WTC11 (cell line): ENCODE results near the gene MTPN. TPM values are rescaled to one million over a fixed set of nuclear protein-coding genes. Genes with fewer than 3 reads are reported as not detected.

ENCODE experiments used
- ATAC-seq: fragments of 200-7000 bp; cut with Tn5 transposase; 2 replicates; pipeline ENCODE4 v1.10.0; 2021; ENCODE audit warnings: mild to moderate bottlenecking, moderate library complexity
- CTCF ChIA-PET: fragments of 300-600 bp; sonication (Branson Sonifier 250); formaldehyde crosslinking; loops from one replicate; lab custom pipeline; 2021; ENCODE audit warnings: antibody characterized with exemption; lab: Charles Lee
- POLR2A ChIA-PET: fragments of 350-600 bp; sonication (Branson Sonifier 250); formaldehyde crosslinking; loops from one replicate; lab custom pipeline; 2021; ENCODE audit warnings: antibody characterized with exemption; lab: Charles Lee
- DNase-seq: peaks from one replicate; pipeline ENCODE4 v3.0.0; 2021; ENCODE audit warnings: low spot score
- H3K27ac Mint-ChIP-seq: 2 replicates; pipeline ENCODE4 v1.8.0; 2021; ENCODE audit warnings: mixed read lengths
- H3K27me3 Mint-ChIP-seq: 2 replicates; pipeline ENCODE4 v1.8.0; 2021; ENCODE audit warnings: low read depth, mild to moderate bottlenecking, moderate library complexity, mixed read lengths
- H3K36me3 Mint-ChIP-seq: 2 replicates; pipeline ENCODE4 v1.8.0; 2021; ENCODE audit warnings: mixed read lengths
- H3K4me1 Mint-ChIP-seq: 2 replicates; pipeline ENCODE4 v1.8.0; 2022; ENCODE audit warnings: mixed read lengths
- H3K4me3 Mint-ChIP-seq: 2 replicates; pipeline ENCODE4 v1.8.0; 2021; ENCODE audit warnings: mild to moderate bottlenecking, moderate library complexity, mixed read lengths
- H3K9me3 Mint-ChIP-seq: 2 replicates; pipeline ENCODE4 v1.8.0; 2021; ENCODE audit warnings: mixed read lengths
- FOXK1 ChIP-seq: sonication (generic); formaldehyde crosslinking; IDR thresholded peaks from 2 replicates; pipeline ENCODE4 v1.8.0; 2022; ENCODE audit warnings: mild to moderate bottlenecking, moderate library complexity, missing genetic modification reagents
- FOXP1 ChIP-seq: sonication (generic); formaldehyde crosslinking; IDR thresholded peaks from 2 replicates; pipeline ENCODE4 v1.8.0; 2022; ENCODE audit warnings: missing genetic modification reagents, mild to moderate bottlenecking, moderate library complexity, borderline replicate concordance
- GRHL2 ChIP-seq: fragments of 250-450 bp; sonication (Bioruptor Pico); IDR thresholded peaks from 2 replicates; pipeline ENCODE4 v1.8.0; 2022; ENCODE audit warnings: mild to moderate bottlenecking, moderate library complexity; ENCODE audit not compliant: insufficient replicate concordance, severe bottlenecking
- GTF2I ChIP-seq: fragments of 250-450 bp; sonication (Bioruptor Pico); conservative IDR thresholded peaks from 2 replicates; pipeline ENCODE4 v1.4.0; 2021; ENCODE audit warnings: mild to moderate bottlenecking
- MLX ChIP-seq: sonication (generic); formaldehyde crosslinking; IDR thresholded peaks from 2 replicates; pipeline ENCODE4 v1.8.1; 2023; ENCODE audit warnings: mild to moderate bottlenecking, missing genetic modification reagents, moderate library complexity
- NFATC4 ChIP-seq: fragments of 250-450 bp; sonication (Bioruptor Pico); IDR thresholded peaks from 2 replicates; pipeline ENCODE4 v1.9.0; 2021; ENCODE audit warnings: mild to moderate bottlenecking
- PRRX2 ChIP-seq: fragments of 250-450 bp; sonication (Bioruptor Pico); IDR thresholded peaks from 2 replicates; pipeline ENCODE4 v1.8.0; 2021; ENCODE audit warnings: mild to moderate bottlenecking
- RELA ChIP-seq: sonication (generic); formaldehyde crosslinking; IDR thresholded peaks from 2 replicates; pipeline ENCODE4 v1.8.1; 2022; ENCODE audit warnings: missing genetic modification reagents, mild to moderate bottlenecking, borderline replicate concordance
- TEAD4 ChIP-seq: sonication (generic); formaldehyde crosslinking; IDR thresholded peaks from 2 replicates; pipeline ENCODE4 v1.8.0; 2022; ENCODE audit warnings: mild to moderate bottlenecking, missing genetic modification reagents
- ZNF138 ChIP-seq: sonication (generic); formaldehyde crosslinking; conservative IDR thresholded peaks from 2 replicates; pipeline ENCODE4 v1.8.1; 2022; ENCODE audit warnings: mild to moderate bottlenecking, moderate library complexity, missing genetic modification reagents
- ZNF396 ChIP-seq: fragments of 250-450 bp; sonication (Bioruptor Pico); IDR thresholded peaks from 2 replicates; pipeline ENCODE4 v1.8.0; 2021; ENCODE audit warnings: mild to moderate bottlenecking, moderate library complexity, borderline replicate concordance
- ZNF425 ChIP-seq: fragments of 250-450 bp; sonication (Bioruptor Pico); conservative IDR thresholded peaks from 2 replicates; pipeline ENCODE4 v1.9.0; 2021; ENCODE audit warnings: mild to moderate bottlenecking
- total RNA-seq: library from RNA; stranded (reverse); gene quantifications from 3 replicates; pipeline ENCODE4 v1.2.3, GENCODE V29; 2021
- TF ChIP-seq, protein P1 (sequence below): fragments of 250-450 bp; sonication (Bioruptor Pico); IDR thresholded peaks from 2 replicates; pipeline ENCODE4 v1.9.0; 2021; ENCODE audit warnings: moderate library complexity, mild to moderate bottlenecking, inconsistent platforms, borderline replicate concordance
- TF ChIP-seq, protein P2 (sequence below): sonication (generic); formaldehyde crosslinking; IDR thresholded peaks from 2 replicates; pipeline ENCODE4 v1.8.1; 2022; ENCODE audit warnings: low read depth, missing genetic modification reagents, borderline replicate concordance
- TF ChIP-seq, protein P3 (sequence below): sonication (generic); formaldehyde crosslinking; IDR thresholded peaks from 2 replicates; pipeline ENCODE4 v1.8.1; 2023; ENCODE audit warnings: mild to moderate bottlenecking, missing genetic modification reagents, borderline replicate concordance

MTPN gene
- total RNA-seq, 1 experiment from 2014 or later = 92.5 TPM

- no peak for TF ChIP-seq NFATC4 (CRISPR knock-in tag)
- TF ChIP-seq ZNF138 = no peak
Measured at GRCh38 chr7:135930565-135931461, 46.3 kb downstream of the MTPN start (continued).

DNA sequence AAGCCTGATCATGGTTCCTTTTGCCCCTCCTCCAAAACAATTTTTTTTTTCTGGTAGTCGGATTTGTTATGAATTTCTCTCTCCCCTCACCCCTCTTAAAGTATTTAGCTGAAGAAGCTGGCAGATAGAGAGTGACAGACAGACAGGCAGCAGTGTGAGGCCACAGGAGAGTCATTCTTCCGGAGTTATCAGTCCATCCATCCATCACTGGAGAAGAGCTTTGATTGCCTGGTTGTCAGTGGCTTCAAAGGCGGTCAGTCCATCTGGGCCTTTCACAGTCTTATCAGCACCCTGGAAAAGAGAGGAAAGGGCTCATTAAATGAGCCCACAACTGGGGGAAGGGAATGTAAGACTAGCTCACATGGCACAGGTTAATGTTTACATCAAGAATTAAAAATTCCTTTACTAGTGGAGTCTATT, 47.4 kb downstream of the MTPN start:
- ATAC-seq (no peak), DNase-seq (no peak)
- POLR2A ChIA-PET = no interaction called here
- H3K27ac Mint-ChIP-seq = peak overlapping the region; percentile 3; the same call in 1 of the 2 replicates
- no peaks in the 10 kb centered on the region for H3K9me3 Mint-ChIP-seq
- H3K36me3 Mint-ChIP-seq = peaks cover 3% of the 10 kb centered on the region; the same call in 1 of the 2 replicates
- no peak overlapping the region for H3K4me3 Mint-ChIP-seq
- TF ChIP-seq TEAD4 (CRISPR knock-in tag) (no peak), GTF2I (no peak), FOXK1 (no peak)
- TF ChIP-seq, protein P1, sequence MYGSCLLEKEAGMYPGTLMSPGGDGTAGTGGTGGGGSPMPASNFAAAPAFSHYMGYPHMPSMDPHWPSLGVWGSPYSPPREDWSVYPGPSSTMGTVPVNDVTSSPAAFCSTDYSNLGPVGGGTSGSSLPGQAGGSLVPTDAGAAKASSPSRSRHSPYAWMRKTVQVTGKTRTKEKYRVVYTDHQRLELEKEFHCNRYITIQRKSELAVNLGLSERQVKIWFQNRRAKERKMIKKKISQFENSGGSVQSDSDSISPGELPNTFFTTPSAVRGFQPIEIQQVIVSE (CRISPR knock-in tag) = no peak
- no peaks in the 10 kb centered on the region for H3K27me3 Mint-ChIP-seq
- H3K4me1 Mint-ChIP-seq = peaks cover 29% of the 10 kb centered on the region
- CTCF ChIA-PET = interaction anchor here (0.9 kb wide), 1 partner anchor 225 kb away, joined by 4 read pairs; no protein-coding TSS in a partner anchor

DNA sequence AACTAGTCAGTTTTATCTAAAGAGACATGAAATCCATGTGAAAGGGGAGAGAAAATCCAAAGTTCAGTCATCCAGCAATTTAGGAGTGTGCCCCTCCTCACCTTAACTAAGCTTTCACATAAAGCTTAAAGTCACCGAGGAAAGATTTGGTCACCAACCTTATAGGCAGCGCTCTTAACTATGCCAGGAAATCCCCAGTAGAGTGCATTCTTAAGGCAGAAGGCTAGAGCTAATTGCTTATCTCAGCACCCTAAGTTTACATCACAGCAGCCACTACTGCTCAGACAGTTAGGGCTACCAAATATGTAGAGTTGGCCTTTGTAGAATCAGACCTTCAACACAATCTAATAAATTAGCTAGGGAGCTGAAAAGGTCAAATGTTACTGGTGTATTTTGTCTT, 47.9 kb downstream of the MTPN start:
- Mint-ChIP-seq H3K27me3 (no peaks in the 10 kb centered on the region), H3K36me3 (peaks cover 3% of the 10 kb centered on the region; the same call in 1 of the 2 replicates), H3K4me1 (peaks cover 29% of the 10 kb centered on the region), H3K4me3 (no peak overlapping the region), H3K9me3 (no peaks in the 10 kb centered on the region), H3K27ac (no peak overlapping the region)
- DNase-seq (no peak), ATAC-seq (no peak)
- ChIA-PET POLR2A (no interaction called here), CTCF (interaction anchor here (0.9 kb wide), 1 partner anchor 225 kb away, joined by 4 read pairs; no protein-coding TSS in a partner anchor)
- TF ChIP-seq FOXP1 (CRISPR knock-in tag) (no peak), GRHL2 (CRISPR knock-in tag) (no peak), RELA (CRISPR knock-in tag) (no peak), MLX (CRISPR knock-in tag) (no peak), ZNF425 (CRISPR knock-in tag) (no peak), ZNF396 (CRISPR knock-in tag) (no peak), PRRX2 (CRISPR knock-in tag) (no peak)
- TF ChIP-seq, protein P2, sequence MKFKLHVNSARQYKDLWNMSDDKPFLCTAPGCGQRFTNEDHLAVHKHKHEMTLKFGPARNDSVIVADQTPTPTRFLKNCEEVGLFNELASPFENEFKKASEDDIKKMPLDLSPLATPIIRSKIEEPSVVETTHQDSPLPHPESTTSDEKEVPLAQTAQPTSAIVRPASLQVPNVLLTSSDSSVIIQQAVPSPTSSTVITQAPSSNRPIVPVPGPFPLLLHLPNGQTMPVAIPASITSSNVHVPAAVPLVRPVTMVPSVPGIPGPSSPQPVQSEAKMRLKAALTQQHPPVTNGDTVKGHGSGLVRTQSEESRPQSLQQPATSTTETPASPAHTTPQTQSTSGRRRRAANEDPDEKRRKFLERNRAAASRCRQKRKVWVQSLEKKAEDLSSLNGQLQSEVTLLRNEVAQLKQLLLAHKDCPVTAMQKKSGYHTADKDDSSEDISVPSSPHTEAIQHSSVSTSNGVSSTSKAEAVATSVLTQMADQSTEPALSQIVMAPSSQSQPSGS (CRISPR knock-in tag) = no peak
- TF ChIP-seq, protein P3, sequence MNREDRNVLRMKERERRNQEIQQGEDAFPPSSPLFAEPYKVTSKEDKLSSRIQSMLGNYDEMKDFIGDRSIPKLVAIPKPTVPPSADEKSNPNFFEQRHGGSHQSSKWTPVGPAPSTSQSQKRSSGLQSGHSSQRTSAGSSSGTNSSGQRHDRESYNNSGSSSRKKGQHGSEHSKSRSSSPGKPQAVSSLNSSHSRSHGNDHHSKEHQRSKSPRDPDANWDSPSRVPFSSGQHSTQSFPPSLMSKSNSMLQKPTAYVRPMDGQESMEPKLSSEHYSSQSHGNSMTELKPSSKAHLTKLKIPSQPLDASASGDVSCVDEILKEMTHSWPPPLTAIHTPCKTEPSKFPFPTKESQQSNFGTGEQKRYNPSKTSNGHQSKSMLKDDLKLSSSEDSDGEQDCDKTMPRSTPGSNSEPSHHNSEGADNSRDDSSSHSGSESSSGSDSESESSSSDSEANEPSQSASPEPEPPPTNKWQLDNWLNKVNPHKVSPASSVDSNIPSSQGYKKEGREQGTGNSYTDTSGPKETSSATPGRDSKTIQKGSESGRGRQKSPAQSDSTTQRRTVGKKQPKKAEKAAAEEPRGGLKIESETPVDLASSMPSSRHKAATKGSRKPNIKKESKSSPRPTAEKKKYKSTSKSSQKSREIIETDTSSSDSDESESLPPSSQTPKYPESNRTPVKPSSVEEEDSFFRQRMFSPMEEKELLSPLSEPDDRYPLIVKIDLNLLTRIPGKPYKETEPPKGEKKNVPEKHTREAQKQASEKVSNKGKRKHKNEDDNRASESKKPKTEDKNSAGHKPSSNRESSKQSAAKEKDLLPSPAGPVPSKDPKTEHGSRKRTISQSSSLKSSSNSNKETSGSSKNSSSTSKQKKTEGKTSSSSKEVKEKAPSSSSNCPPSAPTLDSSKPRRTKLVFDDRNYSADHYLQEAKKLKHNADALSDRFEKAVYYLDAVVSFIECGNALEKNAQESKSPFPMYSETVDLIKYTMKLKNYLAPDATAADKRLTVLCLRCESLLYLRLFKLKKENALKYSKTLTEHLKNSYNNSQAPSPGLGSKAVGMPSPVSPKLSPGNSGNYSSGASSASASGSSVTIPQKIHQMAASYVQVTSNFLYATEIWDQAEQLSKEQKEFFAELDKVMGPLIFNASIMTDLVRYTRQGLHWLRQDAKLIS = no peak
